Activated B cell treated with CpG ODN at 0.5 μM for 24 hours (primary cell): ENCODE data around the gene MEF2B. TPM values are rescaled to one million over a fixed set of nuclear protein-coding genes. Genes with fewer than 3 reads are reported as not detected.
A peak's percentile ranks its signal among the peaks of the same experiment; 100 is the strongest.

Source experiments
- ATAC-seq: fragments of 200-7000 bp; cut with Tn5 transposase; one replicate; pipeline ENCODE4 v1.10.0; 2021; ENCODE audit warnings: low read depth, mild to moderate bottlenecking, moderate library complexity
- CTCF ChIA-PET: fragments of 350-600 bp; sonication (Branson Sonifier 250); formaldehyde crosslinking; loops from one replicate; lab custom pipeline; 2021; ENCODE audit warnings: antibody characterized with exemption; lab: Charles Lee
- POLR2A ChIA-PET: fragments of 350-600 bp; sonication (Branson Sonifier 250); formaldehyde crosslinking; loops from one replicate; lab custom pipeline; 2021; ENCODE audit warnings: antibody characterized with exemption; lab: Charles Lee
- DNase-seq: peaks from one replicate; pipeline ENCODE4 v3.0.0; 2022
- H3K27ac Mint-ChIP-seq: one replicate; pipeline ENCODE4 v1.8.0; 2020; ENCODE audit warnings: mixed read lengths
- H3K27me3 Mint-ChIP-seq: one replicate; pipeline ENCODE4 v1.8.0; 2021; ENCODE audit warnings: mixed read lengths
- H3K36me3 Mint-ChIP-seq: one replicate; pipeline ENCODE4 v1.8.0; 2021; ENCODE audit warnings: low read depth, mixed read lengths
- H3K4me1 Mint-ChIP-seq: one replicate; pipeline ENCODE4 v1.8.0; 2021; ENCODE audit warnings: mixed read lengths
- H3K4me3 Mint-ChIP-seq: one replicate; pipeline ENCODE4 v1.8.0; 2020; ENCODE audit warnings: mild to moderate bottlenecking, mixed read lengths
- H3K9me3 Mint-ChIP-seq: one replicate; pipeline ENCODE4 v1.8.0; 2020; ENCODE audit warnings: mixed read lengths
- CTCF ChIP-seq: fragments of 200-600 bp; IDR thresholded peaks from one replicate; pipeline ENCODE4 v1.8.0; 2022; ENCODE audit warnings: antibody characterized with exemption, mild to moderate bottlenecking
- intact Hi-C: fragments of 100-400 bp; cut with micrococcal nuclease; formaldehyde crosslinking; loops from one replicate; pipeline ENCODE4 v1.15.1; 2024
- total RNA-seq: library from RNA; stranded (reverse); gene quantifications from 2 replicates; pipeline ENCODE4 v1.2.3, GENCODE V29; 2022

Gene MEF2B
- total RNA-seq, 1 donor from 2014 or later: 15.5 TPM

- peaks cover 18% of the 10 kb centered on the region for H3K4me1 Mint-ChIP-seq
- intact Hi-C loops: loop anchor here (2.0 kb wide), 1 partner anchor 343 kb away; no protein-coding TSS in a partner anchor
- DNase-seq: no peak
- no peaks in the 10 kb centered on the region for H3K9me3 Mint-ChIP-seq
- ATAC-seq: no peak
- CTCF ChIA-PET: interaction anchor here (1.1 to 4.9 kb wide), 4 partner anchors 22 to 78 kb away, joined by 3 to 104 read pairs (median 8); partner anchors contain the start of gene MEF2B
- no peak overlapping the region for H3K4me3 Mint-ChIP-seq
- peaks cover 18% of the 10 kb centered on the region for H3K36me3 Mint-ChIP-seq
- no peak overlapping the region for H3K27ac Mint-ChIP-seq
- no peaks in the 10 kb centered on the region for H3K27me3 Mint-ChIP-seq
- POLR2A ChIA-PET: interaction anchor here (0.7 to 1.3 kb wide), 4 partner anchors 12 to 56 kb away, joined by 3 to 5 read pairs (median 3); partner anchors contain the start of genes MEF2B and NR2C2AP
- no peak for TF ChIP-seq CTCF
Observed at GRCh38 chr19:19147344-19147743, 22.7 kb downstream of the MEF2B start.

- DNase-seq (no peak), ATAC-seq (no peak)
- ChIA-PET CTCF (interaction anchor here (1.1 to 4.9 kb wide), 7 partner anchors 10 to 78 kb away, joined by 3 to 104 read pairs (median 8); partner anchors contain the start of gene MEF2B), POLR2A (interaction anchor here (0.7 to 1.4 kb wide), 2 partner anchors 13 to 28 kb away, joined by 3 to 15 read pairs; no protein-coding TSS in a partner anchor)
- intact Hi-C loops: loop anchor here (1.0 to 2.0 kb wide), 6 partner anchors 13 to 344 kb away; partner anchors contain the start of gene MEF2B
- Mint-ChIP-seq H3K27ac (no peak overlapping the region), H3K4me3 (no peak overlapping the region), H3K27me3 (no peaks in the 10 kb centered on the region), H3K4me1 (peaks cover 14% of the 10 kb centered on the region), H3K9me3 (no peaks in the 10 kb centered on the region), H3K36me3 (peaks cover 18% of the 10 kb centered on the region)
- no peak for TF ChIP-seq CTCF
Observed at GRCh38 chr19:19146865-19147264, 23.2 kb downstream of the MEF2B start.

- POLR2A ChIA-PET: interaction anchor here (0.6 to 1.4 kb wide), 6 partner anchors 24 to 219 kb away, joined by 3 to 15 read pairs (median 4); partner anchors contain the start of genes MEF2B and NR2C2AP
- no peaks in the 10 kb centered on the region for H3K9me3 Mint-ChIP-seq
- no peaks in the 10 kb centered on the region for H3K27me3 Mint-ChIP-seq
- ATAC-seq (peak; percentile 93), DNase-seq (peak; percentile 92)
- no peak for TF ChIP-seq CTCF
- CTCF ChIA-PET: interaction anchor here (0.8 to 4.9 kb wide), 11 partner anchors 9 to 220 kb away, joined by 3 to 104 read pairs (median 5); partner anchors contain the start of gene MEF2B
- H3K4me3 Mint-ChIP-seq: no peak overlapping the region
- intact Hi-C loops: loop anchor here (1.0 to 2.0 kb wide), 6 partner anchors 14 to 345 kb away; partner anchors contain the start of gene MEF2B
- H3K27ac Mint-ChIP-seq: no peak overlapping the region
- peaks cover 18% of the 10 kb centered on the region for H3K36me3 Mint-ChIP-seq
- peaks cover 5% of the 10 kb centered on the region for H3K4me1 Mint-ChIP-seq
Observed at GRCh38 chr19:19145684-19146608, 24.1 kb downstream of the MEF2B start.

GRCh38 chr19:19145281-19145680 is 24.8 kb downstream of the MEF2B start:
- ATAC-seq (no peak), DNase-seq (no peak)
- Mint-ChIP-seq H3K27ac (peak overlapping the region; percentile 24), H3K4me1 (peaks cover 1% of the 10 kb centered on the region), H3K36me3 (peaks cover 18% of the 10 kb centered on the region), H3K4me3 (no peak overlapping the region), H3K9me3 (no peaks in the 10 kb centered on the region), H3K27me3 (no peaks in the 10 kb centered on the region)
- TF ChIP-seq CTCF: no peak
- ChIA-PET CTCF (interaction anchor here (0.8 to 4.9 kb wide), 10 partner anchors 9 to 221 kb away, joined by 3 to 104 read pairs (median 5); partner anchors contain the start of gene MEF2B), POLR2A (interaction anchor here (0.9 to 1.4 kb wide), 4 partner anchors 25 to 219 kb away, joined by 3 to 15 read pairs (median 5); partner anchors contain the start of genes MEF2B and NR2C2AP)
- intact Hi-C loops: no loop called here
